ENCODE results near the gene MARF1. TPM values are rescaled to one million over a fixed set of nuclear protein-coding genes. Genes with fewer than 3 reads are reported as not detected.
"Not testable (repeated sequence)": the region's sequence is repeated elsewhere in the genome, so short reads cannot be mapped to it uniquely, and the experiment has no call there.

The MARF1 gene
- total RNA-seq, 1 donor, result 25.7 TPM

GRCh38 chr16:15547768-15548096 is 95.2 kb downstream of the MARF1 start:
- no peak overlapping the region for H3K27ac ChIP-seq (ENCODE audit: low read depth, low read length)
- peaks cover 21% of the 10 kb centered on the region for H4K20me1 ChIP-seq (ENCODE audit: insufficient read depth, low read length)
- H3K4me3 ChIP-seq (ENCODE audit: insufficient read depth, low read length), result no peak overlapping the region
- H3K4me2 ChIP-seq (ENCODE audit: insufficient read depth, low read length), result no peak overlapping the region
- H3K36me3 ChIP-seq (ENCODE audit: insufficient read depth, low read length), result no peaks in the 10 kb centered on the region
- peaks cover 2% of the 10 kb centered on the region for H3K79me2 ChIP-seq (ENCODE audit: insufficient read depth, low read length)
- no peak overlapping the region for H2AFZ ChIP-seq (ENCODE audit: low read length)
- no peak for DNase-seq (ENCODE audit: insufficient read length, low spot score, missing footprints)
- H3K27me3 ChIP-seq (ENCODE audit: insufficient read depth, low read length), result no peaks in the 10 kb centered on the region
- TF ChIP-seq CTCF (IDR thresholded peaks at IDR 0.05; ENCODE audit: extremely low read depth, low read depth, low read length), result no peak
- no peaks in the 10 kb centered on the region for H3K9me3 ChIP-seq (ENCODE audit: low read depth, low read length)
- no peaks in the 10 kb centered on the region for H3K4me1 ChIP-seq (ENCODE audit: insufficient read depth, low read length)

GRCh38 chr16:15547072-15547767 is 95.7 kb downstream of the MARF1 start:
- not testable (repeated sequence) for DNase-seq (ENCODE audit: insufficient read length, low spot score, missing footprints); H3K4me1 ChIP-seq (ENCODE audit: insufficient read depth, low read length); H2AFZ ChIP-seq (ENCODE audit: low read length); H3K4me3 ChIP-seq (ENCODE audit: insufficient read depth, low read length); H3K4me2 ChIP-seq (ENCODE audit: insufficient read depth, low read length); H3K27me3 ChIP-seq (ENCODE audit: insufficient read depth, low read length); H3K36me3 ChIP-seq (ENCODE audit: insufficient read depth, low read length); H3K79me2 ChIP-seq (ENCODE audit: insufficient read depth, low read length); H3K9me3 ChIP-seq (ENCODE audit: low read depth, low read length); H3K27ac ChIP-seq (ENCODE audit: low read depth, low read length)
- H4K20me1 ChIP-seq (ENCODE audit: insufficient read depth, low read length), result peaks cover 21% of the 10 kb centered on the region

- Histone ChIP-seq H4K20me1 (ENCODE audit: insufficient read depth, low read length) (peaks cover 14% of the 10 kb centered on the region), H3K79me2 (ENCODE audit: insufficient read depth, low read length) (peaks cover 2% of the 10 kb centered on the region), H3K27me3 (ENCODE audit: insufficient read depth, low read length) (no peaks in the 10 kb centered on the region), H3K4me2 (ENCODE audit: insufficient read depth, low read length) (no peak overlapping the region), H3K4me3 (ENCODE audit: insufficient read depth, low read length) (no peak overlapping the region), H3K9me3 (ENCODE audit: low read depth, low read length) (no peaks in the 10 kb centered on the region), H3K36me3 (ENCODE audit: insufficient read depth, low read length) (no peaks in the 10 kb centered on the region), H3K27ac (ENCODE audit: low read depth, low read length) (no peak overlapping the region), H2AFZ (ENCODE audit: low read length) (no peak overlapping the region), H3K4me1 (ENCODE audit: insufficient read depth, low read length) (no peaks in the 10 kb centered on the region)
- DNase-seq (ENCODE audit: insufficient read length, low spot score, missing footprints), result no peak
- no peak for TF ChIP-seq CTCF (IDR thresholded peaks at IDR 0.05; ENCODE audit: extremely low read depth, low read depth, low read length)
Observed at GRCh38 chr16:15545544-15545943, 97.4 kb downstream of the MARF1 start.

- no peak for TF ChIP-seq CTCF (IDR thresholded peaks at IDR 0.05; ENCODE audit: extremely low read depth, low read depth, low read length)
- H4K20me1 ChIP-seq (ENCODE audit: insufficient read depth, low read length), result peaks cover 14% of the 10 kb centered on the region
- H3K36me3 ChIP-seq (ENCODE audit: insufficient read depth, low read length), result no peaks in the 10 kb centered on the region
- no peaks in the 10 kb centered on the region for H3K9me3 ChIP-seq (ENCODE audit: low read depth, low read length)
- H3K79me2 ChIP-seq (ENCODE audit: insufficient read depth, low read length), result peaks cover 2% of the 10 kb centered on the region
- no peak overlapping the region for H2AFZ ChIP-seq (ENCODE audit: low read length)
- H3K4me2 ChIP-seq (ENCODE audit: insufficient read depth, low read length), result no peak overlapping the region
- no peak for DNase-seq (ENCODE audit: insufficient read length, low spot score, missing footprints)
- no peak overlapping the region for H3K4me3 ChIP-seq (ENCODE audit: insufficient read depth, low read length)
- H3K4me1 ChIP-seq (ENCODE audit: insufficient read depth, low read length), result no peaks in the 10 kb centered on the region
- H3K27ac ChIP-seq (ENCODE audit: low read depth, low read length), result no peak overlapping the region
- H3K27me3 ChIP-seq (ENCODE audit: insufficient read depth, low read length), result no peaks in the 10 kb centered on the region
Observed at GRCh38 chr16:15544405-15544804, 98.5 kb downstream of the MARF1 start.

Other genes starting within 250 kb of the MARF1 start
- 0.36 and 0.59 TPM in 2 replicates for gene MPV17L, start 247.4 kb downstream of the MARF1 start, total RNA-seq
- gene BMERB1, start 208.6 kb downstream of the MARF1 start, total RNA-seq, result 57.2 and 77.2 TPM in 2 replicates
- gene NDE1, start 7.1 kb upstream of the MARF1 start, total RNA-seq, result 28.3 and 31.5 TPM in 2 replicates
- under 0.01 TPM in 2 replicates for gene MYH11, start 213.9 kb upstream of the MARF1 start, total RNA-seq
- 41.3 and 48.9 TPM in 2 replicates for gene CEP20, start 245.4 kb upstream of the MARF1 start, total RNA-seq

Data from osteoblast (primary cell).